GM19324 (cell line): ENCODE measurements around the gene PGD.
"Not testable (repeated sequence)": the region's sequence is repeated elsewhere in the genome, so short reads cannot be mapped to it uniquely, and the experiment has no call there.

ENCODE experiments used
- ATAC-seq: cut with Tn5 transposase; IDR thresholded peaks from one replicate; pipeline ENCODE4 v1.9.1; 2021; ENCODE audit warnings: mild to moderate bottlenecking, moderate library complexity; ENCODE audit not compliant: unreplicated experiment, low FRiP score

Gene PGD

DNA sequence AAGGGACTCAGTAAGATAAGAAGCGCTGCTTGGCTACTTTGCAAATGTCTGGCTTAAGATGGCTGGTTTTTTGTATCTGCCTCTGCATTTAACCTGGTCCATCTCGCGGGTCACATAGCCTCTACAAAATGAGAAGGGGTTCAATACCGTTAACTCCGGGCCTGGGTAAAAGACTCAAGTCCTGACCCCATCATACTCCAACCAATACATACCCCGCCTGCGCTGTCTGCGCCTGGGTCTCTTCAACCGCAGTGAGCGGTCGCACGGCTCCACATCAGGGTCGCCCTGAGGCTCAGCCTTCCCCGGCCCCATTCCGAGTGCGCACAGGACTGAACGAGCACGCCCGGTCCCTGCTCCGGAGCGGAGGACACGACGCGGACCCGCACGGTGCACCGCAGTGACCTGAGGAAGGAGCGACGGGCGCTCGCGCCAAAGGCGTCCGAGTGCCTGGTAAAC, 558 bp upstream of the PGD start:
- ATAC-seq, result no peak

DNA sequence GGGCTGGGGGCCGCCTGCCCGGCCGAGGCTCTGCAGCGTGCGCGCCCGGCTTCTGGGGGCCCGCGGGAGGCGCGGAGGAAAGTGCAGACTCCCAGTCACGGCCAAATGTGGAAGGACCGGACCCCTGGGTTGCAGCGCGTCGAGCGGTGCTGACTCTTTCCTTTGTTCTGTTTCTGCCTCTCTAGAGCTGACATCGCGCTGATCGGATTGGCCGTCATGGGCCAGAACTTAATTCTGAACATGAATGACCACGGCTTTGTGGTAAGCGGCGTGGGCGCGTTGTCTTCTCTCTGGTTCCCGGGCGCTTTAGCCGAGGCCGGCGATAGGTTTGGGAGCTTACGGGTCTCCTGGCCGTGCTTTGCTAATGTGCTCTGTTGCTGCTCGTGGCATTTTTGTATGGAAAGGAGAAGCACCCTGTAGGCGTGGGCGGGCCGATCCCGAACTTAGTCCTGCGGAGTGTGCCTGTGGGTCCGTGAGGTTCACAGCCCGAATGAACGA, 629 bp downstream of the PGD start:
- ATAC-seq, result no peak

DNA sequence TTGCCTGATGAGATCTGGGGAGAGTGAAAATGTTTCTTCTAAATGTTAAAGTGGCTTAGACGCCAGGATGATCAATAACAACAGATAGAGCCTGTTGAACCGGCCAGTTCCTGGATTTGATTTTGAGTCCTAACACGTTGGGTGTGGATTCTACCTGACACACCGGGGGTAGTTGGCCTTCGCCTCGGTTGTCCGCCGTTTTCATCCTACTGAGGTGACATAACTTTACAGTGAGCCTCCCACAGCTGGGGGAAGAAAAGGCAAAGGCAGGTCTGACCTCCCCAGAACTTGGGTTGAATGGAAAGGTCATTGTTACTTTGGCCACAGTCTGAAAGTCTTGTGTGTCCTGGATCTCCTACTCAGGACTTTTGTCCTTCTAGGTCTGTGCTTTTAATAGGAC, 1.1 kb downstream of the PGD start:
- ATAC-seq, result no peak

DNA sequence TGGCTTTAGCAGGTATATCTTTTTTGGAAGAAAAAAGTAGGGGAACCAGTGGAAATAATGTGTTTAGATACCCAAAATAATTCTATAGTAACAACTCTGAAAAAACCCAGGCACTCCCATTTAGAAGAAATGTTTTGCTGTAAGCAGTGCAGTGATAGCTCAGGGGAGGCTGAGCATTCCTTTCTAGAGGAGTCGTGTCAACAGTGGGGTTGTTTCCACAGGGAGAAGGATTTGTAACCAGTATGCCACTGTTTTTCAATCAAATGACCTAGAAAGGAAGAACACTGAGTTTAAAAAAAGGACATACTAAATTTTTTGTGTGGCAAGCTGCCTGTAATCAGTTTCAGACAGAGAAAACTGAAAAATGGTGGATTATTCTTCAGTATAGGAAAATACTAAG, 2.4 kb downstream of the PGD start:
- no peak for ATAC-seq

DNA sequence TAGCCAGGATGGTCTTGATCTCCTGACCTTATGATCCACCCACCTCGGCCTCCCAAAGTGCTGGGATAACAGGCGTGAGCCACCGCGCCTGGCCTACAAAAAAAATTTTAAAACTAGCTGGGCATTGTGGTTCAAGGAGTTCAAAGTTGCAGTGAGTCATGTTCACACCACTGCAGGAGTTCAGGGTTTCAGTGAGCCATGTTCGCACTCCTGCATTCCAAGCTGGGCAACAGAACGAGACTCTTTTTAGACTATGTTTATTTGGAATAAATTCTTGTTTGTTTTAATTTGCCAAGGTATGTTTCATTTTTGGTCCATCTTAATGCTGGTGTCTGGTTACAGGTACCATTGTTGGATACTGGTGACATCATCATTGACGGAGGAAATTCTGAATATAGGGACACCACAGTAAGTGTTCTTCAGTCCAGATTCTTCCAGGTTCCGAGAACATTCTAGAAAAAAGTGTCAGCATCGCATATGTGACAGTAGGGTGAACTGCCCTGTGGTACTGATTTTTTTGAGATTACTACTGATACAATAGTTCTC, 3.9 kb downstream of the PGD start:
- ATAC-seq, result no peak

DNA sequence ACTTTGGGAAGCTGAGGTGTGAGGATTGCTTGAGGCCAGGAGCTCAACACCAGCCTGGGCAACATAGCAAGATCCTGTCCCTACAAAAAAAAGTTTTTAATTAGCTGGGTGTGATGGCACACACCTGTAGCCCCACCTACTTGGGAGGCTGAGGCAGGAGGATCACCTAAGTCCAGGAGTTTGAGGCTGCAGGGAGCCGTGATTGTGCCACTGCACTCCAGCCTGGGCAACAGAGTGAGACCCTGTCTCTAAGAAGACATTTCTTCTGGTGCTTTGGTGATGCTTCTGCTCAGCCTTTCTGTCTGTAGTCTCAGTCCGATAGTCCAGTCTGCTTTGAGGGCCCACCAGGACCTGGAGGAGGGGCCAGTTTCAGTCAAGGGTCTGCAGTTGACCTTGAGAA, 8.3 kb downstream of the PGD start:
- ATAC-seq, result no peak

DNA sequence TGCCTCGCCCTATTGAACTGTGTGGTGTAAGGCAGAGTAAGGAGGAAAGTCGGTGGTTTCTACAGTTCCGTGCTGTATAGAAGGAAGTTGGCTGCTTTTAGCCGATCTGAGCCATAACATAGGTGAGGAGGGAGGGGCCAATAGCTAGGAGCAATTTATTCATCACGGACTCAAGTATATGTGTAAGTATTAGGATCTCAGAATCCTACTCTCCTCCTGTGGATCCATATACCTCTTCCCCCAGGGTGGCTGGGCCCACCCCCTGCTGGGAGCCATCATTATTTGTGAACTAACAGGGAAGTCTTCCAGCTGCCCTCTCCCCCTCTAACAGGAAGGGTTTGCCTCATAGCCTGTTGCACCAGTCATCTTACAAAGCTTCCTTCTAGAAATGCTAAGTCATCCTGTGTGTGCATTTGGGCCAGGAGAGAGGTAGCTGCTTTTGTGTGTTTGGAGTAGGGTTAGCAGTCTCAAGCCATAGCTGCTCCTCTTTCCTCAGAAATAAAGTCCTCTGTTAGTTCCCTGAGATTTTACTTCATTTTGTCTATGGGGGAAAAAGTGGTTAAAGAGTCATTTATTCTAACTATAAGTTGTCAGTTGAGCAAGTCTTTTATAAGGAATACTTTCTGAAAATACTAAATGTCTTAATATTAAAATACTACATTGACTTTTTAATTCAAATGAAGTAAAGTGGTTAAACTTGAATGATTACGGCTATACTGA, 16.5 kb downstream of the PGD start:
- no peak for ATAC-seq

DNA sequence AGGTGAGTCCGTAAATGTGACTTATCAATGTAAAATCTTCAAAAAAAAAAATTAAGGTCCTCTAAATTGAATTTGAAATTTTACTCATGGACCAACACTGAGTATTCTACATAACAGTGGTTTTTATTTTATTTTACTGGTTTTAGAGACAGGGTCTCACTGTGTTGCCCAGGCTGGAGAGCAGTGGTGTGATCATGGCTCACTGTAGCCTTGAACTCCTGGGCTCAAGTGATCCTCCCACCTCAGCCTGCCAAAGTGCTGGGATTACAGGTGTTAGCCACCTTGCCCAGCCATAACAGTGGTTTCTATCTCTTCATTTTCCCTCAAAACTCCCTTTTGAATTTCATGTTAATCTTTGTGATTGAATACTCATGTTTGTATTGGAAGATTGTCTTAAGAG, 17.1 kb downstream of the PGD start:
- not testable (repeated sequence) for ATAC-seq

DNA sequence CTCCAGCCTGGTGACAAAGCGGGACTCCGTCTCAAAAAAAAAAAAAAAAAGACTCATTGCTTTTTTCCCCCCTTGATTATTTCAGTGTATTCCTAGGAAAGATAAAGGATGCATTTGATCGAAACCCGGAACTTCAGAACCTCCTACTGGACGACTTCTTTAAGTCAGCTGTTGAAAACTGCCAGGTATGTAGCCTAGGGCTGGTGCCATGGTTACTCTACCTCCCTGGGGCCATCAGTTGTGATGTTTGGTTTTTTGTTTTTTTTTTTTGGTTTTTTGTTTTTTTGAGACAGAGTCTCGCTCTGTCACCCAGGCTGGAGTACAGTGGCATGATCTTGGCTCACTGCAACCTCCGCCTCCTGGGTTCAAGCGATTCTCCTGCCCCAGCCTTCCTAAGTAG, 19.9 kb downstream of the PGD start:
- not testable (repeated sequence) for ATAC-seq

DNA sequence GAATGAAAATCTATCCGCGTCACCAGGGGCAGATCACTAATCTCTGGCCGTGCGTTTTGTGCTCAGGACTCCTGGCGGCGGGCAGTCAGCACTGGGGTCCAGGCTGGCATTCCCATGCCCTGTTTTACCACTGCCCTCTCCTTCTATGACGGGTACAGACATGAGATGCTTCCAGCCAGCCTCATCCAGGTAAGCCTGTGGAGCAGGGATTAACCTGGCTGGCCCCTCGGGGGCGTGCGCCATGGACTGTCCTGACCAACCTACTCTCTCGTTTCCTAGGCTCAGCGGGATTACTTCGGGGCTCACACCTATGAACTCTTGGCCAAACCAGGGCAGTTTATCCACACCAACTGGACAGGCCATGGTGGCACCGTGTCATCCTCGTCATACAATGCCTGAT, 20.5 kb downstream of the PGD start:
- ATAC-seq, result no peak

DNA sequence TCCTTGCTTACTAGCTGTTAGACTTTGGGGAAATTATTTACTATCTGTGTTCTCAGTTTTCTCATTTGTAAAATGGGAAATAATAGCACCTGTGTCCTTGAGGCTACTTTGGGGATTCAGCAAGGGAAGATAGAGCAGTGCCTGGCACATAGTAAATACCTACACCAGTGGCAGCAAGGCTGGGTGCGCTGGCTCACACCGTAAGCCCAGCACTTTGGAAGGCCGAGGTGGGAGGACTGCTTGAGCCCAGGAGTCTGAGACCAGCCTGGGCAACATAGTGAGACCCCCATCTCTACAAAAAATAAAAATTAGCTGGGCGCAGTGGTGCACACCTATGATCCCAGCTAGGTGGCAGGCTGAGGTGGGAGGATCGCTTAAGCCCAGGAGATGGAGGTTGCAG, 22.8 kb downstream of the PGD start:
- ATAC-seq, result no peak

DNA sequence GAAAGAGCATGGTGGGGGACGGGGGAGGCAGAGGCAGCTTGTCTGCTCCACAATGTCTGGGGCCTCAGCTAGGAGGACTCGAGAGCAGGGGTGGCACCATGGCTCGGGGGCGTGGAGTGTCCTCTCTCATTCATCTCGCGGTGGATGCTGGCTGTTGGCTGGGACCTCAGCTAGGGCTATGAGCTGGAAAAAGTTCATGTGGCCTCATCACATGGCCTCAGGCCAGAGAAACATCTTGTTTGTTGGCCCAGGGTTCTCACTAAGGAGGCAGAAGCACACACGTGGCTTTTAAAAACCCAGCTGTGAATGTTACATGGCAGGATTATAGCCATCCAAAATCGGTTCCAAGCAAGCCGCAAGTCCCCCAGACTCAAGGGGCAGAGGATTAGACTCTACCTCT, 25.2 kb downstream of the PGD start:
- ATAC-seq, result no peak

DNA sequence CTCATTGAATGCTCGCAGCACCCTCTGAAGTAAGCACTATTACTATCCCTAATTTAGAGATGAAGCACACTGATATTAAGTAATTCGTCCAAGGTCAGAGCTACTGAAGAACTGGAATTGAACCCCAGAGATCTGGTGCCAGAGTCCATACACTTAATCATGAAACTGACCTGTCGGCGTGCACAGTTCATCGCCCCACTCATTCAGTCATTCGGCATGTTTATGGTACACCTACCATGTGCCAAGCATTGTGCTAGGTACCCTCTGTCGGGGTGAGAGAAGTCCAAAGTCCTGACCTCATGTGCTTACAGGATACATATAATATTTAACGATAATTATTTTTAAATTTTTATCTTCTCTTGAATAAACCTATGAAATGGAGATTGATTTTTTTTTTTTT, 25.8 kb downstream of the PGD start:
- no peak for ATAC-seq

DNA sequence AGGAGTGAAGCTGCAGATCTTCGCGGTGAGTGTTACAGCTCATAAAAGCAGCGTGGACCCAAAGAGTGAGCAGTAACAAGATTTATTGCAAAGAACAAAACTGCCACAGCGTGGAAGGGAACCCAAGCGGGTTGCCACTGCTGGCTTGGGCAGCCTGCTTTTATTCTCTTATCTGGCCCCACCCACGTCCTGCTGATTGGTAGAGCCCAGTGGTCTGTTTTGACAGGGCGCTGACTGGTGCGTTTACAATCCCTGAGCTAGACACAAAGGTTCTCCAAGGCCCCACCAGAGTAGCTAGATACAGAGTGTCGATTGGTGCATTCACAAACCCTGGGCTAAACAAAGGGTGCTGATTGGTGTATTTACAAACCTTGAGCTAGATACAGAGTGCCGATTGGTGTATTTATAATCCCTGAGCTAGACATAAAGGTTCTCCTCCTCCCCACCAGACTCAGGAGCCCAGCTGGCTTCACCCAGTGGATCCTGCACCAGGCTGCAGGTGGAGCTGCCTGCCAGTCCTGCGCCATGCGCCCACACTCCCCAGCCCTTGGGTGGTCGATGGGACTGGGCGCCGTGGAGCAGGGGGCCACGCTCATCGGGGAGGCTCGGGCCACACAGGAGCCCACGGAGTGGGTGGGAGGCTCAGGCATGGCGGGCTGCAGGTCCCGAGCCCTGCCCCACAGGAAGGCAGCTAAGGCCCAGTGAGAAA, 27.1 kb downstream of the PGD start:
- not testable (repeated sequence) for ATAC-seq

DNA sequence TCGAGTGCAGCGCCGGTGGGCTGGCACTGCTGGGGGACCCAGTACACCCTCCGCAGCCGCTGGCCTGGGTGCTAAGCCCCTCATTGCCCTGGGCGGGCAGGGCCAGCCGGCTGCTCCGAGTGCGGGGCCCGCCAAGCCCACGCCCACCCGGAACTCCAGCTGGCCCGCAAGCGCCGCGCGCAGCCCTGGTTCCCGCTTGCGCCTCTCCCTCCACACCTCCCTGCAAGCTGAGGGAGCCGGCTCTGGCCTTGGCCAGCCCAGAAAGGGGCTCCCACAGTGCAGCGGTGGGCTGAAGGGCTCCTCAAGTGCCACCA, 27.6 kb downstream of the PGD start:
- ATAC-seq, result not testable (repeated sequence)

DNA sequence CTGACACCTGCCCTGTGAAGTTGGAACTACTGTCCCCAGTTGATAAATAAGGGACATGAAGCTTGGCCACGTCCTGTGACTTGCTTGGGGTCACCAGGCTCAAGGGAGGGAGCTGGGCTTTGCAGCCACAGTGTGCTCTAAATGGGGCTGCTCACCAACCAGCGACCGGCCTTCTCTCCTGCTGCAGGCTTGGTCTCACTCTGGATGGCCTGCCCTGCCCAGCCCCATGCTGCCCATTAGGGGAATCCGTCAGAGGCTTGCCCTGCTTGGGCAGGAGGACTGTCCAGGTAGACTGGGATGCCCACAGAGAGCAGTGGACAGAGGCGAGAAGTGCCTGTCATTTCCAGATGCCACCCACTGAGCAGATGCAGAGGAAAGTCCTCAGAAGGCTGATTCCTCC, 30.1 kb downstream of the PGD start:
- no peak for ATAC-seq

DNA sequence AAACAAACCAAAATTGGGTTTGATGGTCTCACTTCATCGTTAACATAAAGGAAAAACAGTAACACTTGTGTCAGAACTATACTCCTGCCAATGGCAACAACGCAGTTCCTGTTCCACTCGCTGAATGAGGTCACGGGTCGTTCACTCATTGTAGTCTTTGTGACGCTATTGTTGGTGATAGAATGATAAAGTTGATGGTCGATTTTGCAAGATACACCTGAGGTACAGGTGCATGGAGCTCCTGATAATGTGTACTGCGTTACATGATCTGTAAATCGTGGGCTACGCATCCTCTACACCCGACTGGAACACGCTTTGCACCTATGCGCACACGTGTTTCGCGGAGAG, 31.0 kb downstream of the PGD start:
- no peak for ATAC-seq

DNA sequence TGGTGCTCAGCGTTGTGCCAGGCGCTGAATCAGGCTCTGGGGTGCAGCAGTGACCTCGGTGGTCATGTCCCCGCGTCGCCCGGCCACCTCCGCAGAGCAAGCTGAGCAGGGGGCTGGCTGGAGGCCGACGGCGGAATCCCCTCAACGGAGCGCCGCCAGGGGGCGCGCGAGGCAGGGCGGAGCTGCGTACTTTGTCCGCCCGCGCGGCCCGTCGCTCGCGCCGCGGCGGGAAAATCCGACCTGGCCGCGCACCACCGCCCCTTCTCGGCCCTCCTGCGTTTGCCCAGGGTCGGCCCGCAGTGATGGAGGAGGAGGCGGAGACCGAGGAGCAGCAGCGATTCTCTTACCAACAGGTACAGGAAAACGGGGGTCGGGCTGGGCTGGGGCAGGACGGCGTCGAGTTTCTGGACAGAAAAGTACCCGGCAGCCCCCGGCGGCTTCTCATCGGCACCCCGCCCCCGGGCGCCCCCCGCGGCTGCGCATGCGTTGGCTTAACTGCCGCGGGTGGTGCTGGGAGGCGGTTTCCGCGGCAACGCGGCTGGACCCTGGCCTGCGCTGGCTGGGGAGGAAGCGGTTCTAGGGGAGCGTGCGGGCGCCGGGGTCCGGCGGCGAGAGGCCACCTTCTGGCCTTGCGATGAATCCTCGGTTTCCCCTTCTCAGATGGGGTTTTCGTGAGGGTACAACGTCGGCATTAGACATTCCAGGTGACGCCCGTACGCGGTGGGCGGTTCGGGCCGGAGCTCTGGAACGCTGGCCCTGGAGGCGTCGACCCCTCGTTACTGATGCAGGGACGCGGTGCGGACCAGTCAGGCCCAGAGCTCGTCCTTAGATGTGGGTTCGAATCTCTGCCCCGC, 31.6 kb downstream of the PGD start, which contains the start of gene CENPS:
Gene CENPS, plus strand, starts transcription at position 218 of the 854 bp plus-strand sequence. Its CDS starts 85 bp downstream, at position 303.
- ATAC-seq, result peak; percentile 87

DNA sequence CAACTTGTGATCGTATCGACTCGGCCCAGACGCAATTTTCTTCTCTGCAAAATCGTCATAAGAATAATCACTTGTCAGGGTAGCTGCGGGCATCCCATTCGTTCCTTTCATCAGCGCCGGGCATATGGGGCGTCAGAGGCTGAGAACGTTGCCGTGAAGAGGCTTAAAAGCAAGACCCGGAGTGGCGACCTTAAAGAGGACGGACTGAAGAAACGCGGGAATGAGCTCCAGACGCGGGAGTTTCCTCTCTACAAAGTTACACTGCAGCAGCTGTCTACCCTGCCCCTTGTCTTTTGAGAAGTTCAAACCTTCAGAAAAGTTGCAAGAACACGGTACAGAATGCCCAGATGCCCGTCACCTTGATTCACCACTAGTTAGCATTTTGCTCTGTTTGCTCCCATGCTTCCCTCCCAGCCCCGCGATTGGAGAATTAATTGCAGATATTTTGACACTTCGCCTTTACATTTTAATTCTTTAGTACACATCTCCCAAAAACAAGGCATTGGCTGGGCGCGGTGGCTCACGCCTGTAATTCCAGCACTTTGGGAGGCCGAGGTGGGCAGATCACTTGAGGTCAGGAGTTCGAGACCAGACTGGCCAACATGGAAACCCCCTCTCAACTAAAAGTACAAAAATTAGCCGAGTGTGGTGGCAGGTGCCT, 32.3 kb downstream of the PGD start:
- no peak for ATAC-seq

DNA sequence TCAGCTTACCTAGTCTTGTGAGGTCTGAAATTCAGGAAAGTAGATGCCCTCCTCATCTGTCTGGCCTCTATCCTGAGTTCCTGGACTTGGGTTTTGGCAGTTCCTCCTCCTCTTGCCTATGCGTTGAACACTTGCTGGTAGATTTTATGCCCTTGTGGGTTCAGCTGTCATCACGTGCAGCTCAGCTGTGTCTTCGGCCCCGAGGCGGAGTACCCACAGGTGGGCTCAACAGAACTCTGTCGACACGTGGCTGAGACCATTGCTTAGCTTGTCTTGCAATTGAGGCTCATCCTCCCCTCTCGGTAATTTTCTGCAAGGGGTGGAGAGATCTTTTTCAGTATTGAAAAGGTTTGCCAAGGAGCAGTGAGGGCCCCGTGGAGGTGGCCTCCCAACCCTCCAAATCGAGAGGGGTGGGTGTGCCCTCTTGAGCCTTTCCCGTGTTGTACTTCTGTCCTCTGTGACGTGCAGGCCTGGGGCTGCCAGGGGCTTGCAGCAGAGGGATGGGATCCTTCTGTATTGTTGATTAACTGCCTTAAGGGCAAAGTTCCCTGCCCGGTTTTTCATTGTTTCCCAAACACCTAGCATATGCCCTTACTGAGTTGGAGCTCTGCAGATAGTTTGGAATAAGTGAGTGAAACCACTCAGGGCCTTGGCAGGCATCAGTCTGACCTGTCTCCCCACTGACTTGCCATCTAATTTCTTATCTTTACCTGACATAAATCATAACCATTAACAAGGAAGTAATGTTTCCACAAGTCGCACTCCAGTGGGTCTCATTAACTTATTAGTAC, 34.2 kb downstream of the PGD start:
- no peak for ATAC-seq
